Measurements from ENCODE around the gene INSYN2B.

Gene INSYN2B

DNA sequence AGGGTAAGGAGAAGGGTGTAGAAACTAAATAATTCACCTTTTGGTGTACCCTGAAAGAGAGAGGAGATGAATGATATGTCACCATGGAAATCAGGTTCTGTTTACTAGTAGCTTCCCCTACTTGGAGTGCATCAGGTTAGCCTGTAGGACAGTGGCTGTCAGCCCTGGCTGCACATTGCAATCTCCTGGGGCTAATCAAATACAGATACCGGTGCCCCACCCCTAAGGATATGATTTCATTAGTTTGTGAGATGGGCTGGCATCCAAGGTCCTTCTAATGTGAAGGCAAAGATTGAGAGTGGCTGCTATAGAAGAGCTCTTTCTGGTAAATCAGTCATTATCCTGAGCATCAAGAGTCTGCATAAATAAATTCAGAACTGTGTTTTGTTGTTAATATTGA is 47.2 kb downstream of the INSYN2B start:
- DNase-seq (ENCODE audit: low spot score) = no peak

DNA sequence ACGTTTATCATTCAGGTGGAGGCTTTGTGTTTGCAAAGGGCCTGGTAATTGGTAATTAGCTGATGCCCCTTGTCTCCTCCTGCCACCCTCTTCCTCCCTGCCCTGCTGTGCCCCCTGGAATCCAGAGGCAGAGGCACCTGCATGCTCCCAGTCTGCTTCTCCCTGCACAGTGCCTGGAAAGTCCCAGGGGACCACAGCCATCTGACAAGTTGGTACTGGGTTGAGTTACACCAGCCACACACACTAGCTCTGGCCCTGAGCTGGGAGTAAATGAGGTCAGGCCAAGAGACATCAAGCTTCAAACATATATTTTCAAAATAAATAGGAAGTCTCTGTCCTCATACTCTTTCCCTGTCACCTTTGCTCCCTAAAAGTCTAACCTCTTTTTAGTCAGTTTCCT is 56.3 kb downstream of the INSYN2B start:
- DNase-seq (ENCODE audit: low spot score) = no peak

DNA sequence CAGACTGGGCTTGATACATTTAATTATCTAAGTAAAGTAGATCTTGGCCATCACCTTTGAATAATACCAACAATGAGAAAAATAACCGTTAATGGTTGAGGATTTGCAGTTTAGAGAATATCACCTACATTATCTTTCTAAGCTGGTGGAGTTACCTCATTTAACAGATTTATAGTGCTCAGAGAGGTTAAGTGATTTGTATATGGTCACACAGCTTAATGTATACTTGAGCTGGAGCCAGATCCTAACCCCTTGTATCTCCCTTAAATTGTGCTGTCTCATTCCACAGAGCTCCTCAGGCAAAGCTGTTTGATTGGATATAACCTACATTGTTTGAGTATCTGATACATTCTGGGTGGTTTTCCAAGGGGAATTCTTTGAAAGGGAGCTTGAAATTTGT is 57.8 kb downstream of the INSYN2B start:
- DNase-seq (ENCODE audit: low spot score) = no peak

DNA sequence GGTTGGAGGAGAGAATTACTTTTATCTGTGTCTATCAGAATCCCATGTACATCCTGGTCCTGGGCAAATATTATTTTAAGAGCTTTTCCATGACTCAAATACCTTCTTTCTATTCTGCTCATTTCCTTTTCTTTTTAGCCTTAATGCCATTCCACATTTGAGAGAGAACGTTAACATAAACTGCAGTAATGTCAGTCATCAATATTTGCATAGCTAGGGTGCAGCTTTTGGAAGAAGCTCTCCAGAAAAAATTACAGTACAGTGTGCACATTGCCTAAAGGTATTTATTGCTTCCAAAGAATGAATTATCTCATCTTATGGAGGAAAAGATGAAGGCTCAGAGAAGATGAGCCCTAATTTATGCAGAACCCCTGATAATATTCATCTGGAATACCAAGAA is 58.3 kb downstream of the INSYN2B start:
- no peak for DNase-seq (ENCODE audit: low spot score)

DNA sequence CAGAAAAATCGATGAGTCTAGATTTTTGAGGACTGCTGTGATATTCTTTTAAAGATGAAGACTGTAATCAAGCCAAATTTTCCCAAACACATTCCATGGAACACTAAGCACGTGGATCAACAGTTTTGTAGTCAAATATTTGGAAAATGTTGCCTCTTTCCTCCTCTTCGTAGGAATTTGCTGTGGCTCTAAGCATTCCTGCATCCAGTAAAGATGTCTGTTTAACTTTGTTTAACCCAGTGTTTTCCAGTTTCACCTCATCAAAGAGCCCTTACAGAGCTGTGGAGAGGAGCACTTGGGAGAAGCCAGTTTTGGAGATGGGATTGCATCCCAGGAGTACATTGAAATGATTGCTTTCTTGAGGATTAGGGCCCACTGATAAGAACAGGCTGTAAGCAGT is 58.9 kb downstream of the INSYN2B start:
- no peak for DNase-seq (ENCODE audit: low spot score)

DNA sequence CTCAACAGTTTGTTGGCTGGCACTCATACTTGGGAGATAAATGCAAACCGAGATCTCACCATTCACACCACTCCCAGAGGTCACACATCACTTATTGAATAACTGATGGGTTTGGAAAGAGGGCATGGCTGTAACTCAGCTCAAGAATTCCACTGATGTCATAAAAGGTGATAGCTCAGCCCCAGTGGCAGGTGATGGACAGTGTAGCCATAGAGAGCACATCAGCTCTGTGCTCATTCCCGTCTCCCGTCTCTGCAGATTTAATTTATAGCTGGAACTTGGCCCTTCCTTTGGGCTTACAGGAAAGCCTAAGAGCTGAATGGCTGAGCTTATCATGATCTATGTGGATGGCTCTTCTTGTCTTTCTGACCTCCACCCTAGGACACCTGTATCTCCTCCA is 59.8 kb downstream of the INSYN2B start:
- DNase-seq (ENCODE audit: low spot score) = no peak

DNA sequence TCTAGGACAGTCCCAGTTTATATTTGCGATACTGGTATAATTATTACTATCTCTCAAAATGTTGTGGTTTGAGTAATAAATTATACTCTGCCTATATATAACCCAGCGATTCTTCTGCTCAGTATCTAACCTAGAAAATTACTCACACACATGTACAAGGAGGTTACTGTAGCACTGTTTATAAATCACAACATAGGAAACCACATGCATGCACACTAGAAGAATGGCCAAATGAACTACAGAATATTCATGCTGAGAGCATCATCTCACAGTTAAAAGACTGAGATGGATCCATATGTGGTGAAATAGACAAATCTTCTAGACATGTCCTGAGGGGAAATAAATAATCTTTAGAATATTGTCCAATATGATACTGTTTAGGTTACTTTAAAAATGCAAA is 62.1 kb downstream of the INSYN2B start:
- DNase-seq (ENCODE audit: low spot score) = no peak

DNA sequence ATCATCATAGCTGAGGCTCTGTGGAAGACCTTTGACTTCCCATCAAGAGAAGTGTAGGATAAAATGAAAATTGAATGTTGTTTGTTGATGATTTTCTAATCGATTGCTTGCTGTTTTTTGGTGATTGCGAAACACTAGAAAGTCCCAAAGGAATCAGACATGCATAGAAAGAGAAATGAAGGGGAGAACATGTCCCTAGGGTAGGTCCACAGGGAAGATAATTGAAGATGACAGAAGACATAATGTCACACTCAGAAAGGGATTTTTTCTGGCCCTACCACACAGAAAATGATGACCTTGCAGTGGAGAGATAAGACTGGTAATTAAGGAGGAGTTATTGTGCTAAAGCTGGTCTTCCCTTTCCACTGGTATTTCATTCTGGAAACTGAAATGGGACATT is 62.8 kb downstream of the INSYN2B start:
- no peak for DNase-seq (ENCODE audit: low spot score)

DNA sequence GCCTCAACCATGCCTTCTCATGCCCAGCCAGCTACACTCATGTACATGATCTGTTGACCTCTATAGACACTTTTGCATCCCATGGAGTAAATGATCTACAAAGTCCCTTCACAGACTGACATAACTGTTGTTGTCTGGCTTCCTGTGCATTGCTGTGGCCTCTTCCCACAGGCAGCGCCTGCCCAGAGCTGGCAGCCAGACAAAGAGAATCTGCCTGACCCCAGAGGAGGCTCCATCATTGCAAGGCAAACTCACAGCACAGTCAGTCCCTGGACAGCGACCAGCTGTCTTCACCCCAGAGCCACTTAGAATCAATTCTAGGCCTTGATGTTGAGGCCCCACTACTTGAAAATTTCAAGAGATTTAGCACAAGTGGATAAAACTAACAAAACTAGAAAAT is 65.5 kb downstream of the INSYN2B start:
- DNase-seq (ENCODE audit: low spot score) = no peak

DNA sequence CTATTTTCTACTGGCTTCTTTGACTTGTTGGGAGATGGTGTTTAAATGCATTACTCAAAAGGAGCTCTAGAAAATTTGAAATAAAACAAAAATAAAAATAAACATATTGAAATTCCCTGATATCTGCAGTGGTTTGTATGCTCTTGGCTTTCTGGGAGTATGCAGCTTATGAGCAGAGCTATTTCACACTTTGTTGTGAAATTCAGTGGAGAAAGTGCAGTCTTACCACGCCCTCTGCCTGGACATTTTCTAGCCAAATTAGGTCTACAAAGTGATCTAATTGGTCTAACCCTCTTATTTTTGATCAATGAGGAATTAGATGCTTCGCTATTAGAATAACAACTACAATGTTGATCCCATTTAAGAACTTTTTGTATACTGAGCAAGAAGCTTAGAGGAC is 66.8 kb downstream of the INSYN2B start:
- no peak for DNase-seq (ENCODE audit: low spot score)

DNA sequence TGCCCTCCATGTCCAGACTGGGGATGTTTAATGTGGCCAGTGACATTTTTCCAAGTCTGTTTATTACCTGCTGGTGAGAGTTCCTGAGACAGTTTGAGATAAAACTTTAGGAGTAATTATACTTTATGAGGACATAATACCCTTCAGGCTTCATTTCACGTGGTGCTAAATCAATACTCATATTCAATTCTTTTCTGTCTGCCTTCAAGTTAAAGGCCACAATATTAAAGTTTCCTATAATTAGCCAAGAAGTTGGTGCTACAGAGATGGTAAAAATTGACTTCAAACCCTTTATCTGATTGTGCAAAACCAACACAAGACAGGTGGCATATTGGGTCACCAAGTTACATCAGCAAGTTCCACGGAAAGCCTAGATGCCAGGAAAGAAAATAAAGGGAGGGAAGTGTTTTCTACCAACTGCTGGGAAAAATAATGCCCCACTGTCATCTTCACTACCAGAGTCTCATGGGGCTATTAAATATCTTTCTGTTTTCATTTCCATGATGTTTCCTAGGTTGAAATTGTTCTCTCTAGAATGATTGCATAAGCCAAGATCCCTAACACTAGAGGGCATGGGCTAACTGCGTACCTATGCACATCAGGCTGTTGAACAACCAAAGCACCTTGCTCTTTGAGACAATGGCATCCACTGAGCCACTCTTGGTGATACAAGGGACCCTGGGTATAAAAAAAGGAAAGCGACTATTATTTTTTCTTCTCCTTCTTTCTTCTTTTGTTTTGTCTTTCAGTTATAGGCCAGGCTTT is 68.7 kb downstream of the INSYN2B start:
- DNase-seq (ENCODE audit: low spot score) = no peak

DNA sequence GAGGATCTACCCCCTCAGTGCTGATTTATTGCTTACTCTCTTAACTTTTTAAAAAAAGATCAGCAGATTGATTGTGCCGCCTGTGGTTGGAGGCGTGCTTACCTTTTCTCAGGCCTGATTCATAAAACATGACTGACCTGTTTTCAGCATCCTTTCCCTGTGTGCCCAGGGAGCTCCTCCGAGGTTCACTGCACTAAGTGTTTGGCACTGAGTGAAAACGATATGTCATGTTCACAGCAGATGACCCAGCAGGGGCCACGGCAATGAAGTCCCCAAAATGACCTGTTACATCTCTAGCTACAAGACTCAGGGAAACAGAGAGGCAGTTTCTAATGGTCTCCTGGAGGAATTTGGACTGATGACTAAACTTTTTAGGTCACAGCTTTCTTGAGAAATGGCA is 69.9 kb downstream of the INSYN2B start:
- DNase-seq (ENCODE audit: low spot score) = no peak

DNA sequence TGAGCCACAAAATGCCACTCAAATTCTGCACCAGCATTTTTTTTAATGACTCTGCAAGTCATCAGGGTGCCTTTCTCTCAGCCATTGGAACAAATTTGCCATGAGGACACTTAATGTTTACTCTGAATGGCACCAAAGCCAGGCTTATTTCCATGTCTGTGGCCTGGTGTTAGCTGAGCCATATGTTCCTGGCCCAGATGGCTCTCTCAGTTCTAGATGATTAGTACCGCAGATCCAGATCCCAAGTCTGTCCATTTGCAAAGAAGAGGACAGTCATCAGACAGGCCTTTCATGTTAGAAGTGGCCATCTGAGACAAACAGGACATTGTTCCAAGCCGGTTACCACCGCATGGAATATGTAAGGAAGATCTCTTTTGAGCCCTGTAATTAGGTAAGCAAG is 70.3 kb downstream of the INSYN2B start:
- no peak for DNase-seq (ENCODE audit: low spot score)

DNA sequence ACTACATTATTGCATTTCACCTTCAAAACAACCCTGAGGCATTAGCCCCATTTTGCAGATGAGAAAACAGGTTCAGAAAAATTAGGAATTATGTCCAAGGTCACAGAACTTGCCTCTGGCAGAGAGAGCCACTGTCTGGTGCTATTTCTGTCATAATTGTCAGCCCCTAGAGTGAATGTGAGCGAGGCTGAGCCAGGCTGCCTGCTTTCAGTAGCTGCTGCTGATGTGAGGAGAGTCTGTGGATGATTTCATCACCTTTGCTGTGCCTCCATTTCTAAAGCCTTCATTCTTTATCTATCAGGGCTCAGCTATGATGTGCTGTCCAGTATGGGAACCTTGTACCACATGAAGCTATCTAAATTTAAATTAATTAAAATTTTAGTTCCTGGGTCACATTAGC is 71.4 kb downstream of the INSYN2B start:
- DNase-seq (ENCODE audit: low spot score) = no peak

DNA sequence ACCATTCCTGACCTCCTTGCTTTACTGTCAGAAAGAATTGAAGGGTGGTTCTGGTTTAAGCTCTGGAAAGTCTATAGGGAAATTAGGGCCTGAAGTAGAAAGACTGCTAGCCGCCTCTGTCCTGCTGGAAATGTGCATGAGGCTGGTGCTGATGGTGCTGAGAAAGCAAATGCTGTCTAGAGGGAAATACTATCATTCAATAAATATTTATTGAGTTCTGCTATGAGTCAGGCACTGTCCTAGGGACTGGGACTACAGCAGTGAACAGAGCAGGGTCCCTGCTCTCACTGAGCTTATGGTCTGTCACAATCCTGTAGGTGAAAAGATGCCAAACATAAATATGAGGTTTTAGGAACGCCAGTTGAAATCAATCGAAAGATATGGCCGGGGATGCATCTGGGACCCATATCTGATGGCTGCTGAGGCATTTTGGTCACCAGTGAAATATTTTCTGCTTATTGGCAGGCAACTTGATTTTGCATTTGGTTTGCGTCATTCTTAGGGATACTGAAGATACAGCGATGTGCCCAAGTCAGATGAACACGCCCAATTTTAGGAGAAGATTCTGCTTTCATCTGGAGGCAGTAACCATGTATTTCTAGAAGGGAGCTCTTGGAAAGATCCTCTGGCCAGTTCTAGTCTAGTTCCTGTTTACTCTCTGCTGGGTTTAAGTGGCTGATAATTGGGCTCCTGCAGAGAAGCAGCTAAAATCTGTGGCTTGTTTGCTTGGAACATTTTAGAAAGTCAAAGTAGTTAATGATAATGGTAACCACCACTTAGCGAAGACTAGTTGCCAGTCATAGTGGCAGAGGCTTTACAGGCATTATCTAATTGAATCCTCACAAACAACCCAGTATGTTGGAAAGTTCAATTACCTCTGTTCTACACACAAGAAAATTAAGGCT is 73.3 kb downstream of the INSYN2B start:
- DNase-seq (ENCODE audit: low spot score) = no peak

DNA sequence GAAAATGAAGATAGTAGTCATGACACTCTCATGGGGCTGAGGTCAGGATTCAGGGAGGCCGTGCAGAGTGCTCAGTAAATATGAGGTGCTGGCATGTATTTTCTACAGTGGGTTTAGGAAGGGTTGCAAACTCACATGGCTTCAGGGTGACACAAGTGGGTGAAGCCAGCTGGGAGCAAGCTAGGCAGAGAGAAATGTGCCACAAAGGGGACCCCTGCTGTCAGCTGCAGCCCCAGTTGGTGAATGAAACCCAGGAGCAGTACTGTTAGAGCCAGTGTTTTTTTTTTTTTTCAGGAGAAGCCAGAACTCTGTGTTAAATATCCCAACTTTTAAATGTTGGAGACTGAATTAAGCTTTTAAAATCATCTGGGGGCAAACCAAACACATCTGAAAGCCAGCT is 75.3 kb downstream of the INSYN2B start:
- DNase-seq (ENCODE audit: low spot score) = no peak

DNA sequence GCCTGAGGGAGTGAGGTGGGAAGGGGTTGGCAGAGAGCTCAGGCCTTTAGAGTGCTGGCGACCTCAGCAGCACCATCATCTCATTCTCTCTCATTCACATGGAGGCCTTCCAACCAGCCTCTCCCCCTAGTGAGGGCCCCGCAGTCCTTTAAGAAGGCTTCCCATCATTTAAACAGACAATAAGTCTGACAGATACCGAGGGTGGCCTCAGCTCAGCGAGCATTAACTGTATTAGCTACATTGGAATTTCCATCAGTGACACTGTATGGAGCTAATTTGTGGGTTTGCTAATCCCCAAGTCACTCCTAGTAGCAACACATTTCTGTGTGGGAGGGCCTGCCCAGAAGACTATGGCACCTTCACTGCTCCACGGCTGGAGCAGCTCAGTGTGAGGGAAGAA is 75.8 kb downstream of the INSYN2B start:
- no peak for DNase-seq (ENCODE audit: low spot score)

DNA sequence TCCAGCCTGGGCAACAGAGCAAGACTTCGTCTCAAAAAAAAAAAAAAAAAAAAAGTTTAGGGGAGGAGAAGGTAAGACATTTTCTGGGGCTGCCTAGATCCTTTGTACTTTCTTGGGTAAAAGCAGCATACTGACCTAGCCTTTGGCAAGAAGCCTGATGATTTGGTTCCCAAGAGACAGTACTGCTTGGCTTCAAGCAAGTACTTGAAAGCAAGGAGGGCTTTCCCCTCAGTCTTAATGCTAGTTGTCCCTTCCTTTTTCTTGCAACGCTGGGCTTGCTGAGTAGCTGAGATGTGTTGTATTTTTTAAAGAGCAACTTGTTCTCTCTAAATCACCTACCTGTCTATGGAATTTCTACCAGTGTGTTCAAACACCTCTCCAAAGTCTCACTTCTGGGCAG is 76.2 kb downstream of the INSYN2B start:
- no peak for DNase-seq (ENCODE audit: low spot score)

DNA sequence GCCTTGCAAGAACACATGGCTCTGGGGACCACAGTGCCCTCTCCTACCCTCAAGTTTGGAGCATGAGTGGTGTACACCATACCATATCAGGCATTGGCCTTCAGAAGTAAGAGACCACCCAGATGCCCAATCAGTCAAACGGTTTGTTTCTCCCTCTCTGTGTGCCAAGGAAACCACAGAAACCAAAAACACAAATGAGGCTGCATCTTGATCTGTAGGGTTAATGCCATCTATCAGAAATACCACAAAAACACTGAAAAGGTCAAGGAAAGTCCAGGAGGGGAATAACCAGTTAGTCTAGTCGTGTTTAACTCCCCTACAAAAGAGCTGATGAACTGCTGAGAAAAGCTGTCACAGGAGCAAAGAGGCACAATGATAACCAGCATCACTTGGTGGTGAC is 78.4 kb downstream of the INSYN2B start:
- no peak for DNase-seq (ENCODE audit: low spot score)

DNA sequence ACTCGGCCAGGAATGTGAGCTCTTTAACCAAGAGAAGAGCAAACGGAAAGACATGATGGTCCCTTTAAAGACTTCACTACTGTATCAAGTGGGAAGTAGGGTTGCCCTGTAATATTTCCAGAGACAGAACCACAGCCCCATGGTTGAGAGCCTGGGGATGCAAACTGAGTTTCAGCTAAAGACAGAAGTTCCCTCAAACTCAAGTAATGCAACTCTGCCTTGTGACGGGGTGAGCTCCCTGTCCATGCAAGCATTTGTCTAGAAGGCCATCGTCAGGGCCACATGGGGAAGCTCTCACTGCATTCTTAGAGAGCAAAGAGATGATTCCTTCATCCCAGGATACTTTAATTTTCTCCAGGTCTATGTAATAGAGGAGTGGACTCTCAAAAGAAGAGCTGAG is 82.8 kb downstream of the INSYN2B start:
- DNase-seq (ENCODE audit: low spot score) = no peak

DNA sequence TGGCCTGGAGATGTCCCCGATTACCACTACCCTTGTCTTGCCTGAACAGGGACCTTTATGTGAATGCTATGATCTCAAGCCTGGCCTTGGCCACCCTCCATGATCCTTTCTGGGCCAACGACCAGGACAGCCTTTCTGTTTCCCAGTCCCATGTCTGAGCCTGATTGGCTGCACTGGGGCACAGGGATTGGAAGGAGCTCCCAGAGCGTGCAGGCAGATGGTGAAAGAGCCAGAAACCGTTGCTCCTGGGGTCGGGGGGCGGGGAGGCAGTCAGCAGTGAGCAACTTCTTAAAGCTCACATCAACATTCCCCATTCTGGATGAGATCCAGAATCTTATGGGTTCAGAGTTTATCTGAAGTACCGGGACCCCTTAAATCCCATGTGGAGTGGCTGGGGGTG is 84.4 kb downstream of the INSYN2B start:
- DNase-seq (ENCODE audit: low spot score) = no peak

DNA sequence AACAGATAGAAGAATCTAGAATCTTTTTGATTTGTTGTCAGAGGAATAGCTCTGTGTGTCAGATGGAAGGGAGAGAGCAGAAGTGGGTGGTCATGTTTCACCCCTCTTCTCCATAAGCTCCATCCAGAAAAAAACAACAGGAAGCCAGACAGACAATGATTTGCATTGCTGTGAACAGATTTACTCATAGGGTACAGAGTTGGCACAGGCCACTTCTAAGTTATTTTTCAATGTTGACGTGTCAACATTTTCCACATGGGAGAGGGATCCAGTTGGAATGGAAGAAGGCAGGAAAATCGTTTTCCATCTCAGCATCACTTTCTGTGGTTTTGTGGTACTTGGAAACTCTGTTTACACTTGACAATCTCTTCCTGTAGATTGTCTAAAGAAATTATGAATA is 86.7 kb downstream of the INSYN2B start:
- no peak for DNase-seq (ENCODE audit: low spot score)

DNA sequence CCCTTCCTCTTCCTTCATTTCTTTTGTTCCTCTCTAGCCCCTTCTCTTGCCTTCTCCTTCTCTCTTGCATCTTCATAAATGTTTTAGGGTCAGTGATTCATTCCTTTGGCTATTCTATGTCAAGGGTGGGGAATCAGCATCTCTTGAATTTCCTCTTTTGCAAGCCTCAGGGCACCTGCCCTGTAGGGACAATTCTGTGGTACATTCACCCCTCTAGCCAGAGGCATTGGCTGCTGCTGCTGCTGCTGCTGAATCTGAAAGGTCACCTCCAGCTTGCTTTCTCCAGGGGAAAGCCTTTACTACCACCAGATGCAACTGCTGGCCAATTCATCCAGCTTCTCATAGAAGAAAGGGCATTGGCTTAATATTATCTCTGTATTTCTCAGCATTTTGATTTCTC is 87.3 kb downstream of the INSYN2B start:
- DNase-seq (ENCODE audit: low spot score) = no peak

DNA sequence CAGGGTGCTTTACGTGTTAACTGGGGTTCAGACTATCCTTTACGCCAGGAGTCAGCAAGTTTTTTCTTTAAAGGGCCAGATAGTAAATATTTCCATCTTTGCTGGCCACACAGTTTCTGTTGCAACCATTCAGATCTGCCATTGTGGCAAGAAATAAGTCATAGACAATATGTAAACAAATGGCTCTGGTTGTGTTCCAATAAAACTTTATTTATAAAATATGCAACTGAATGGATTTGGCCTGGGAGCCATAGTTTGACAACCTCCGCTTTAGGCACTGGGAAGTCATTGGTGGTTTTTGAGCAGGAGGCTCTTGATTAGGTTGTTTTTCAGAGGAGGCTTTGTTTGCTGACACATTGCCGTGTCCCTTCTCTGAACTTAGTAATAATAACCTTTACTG is 90.7 kb downstream of the INSYN2B start:
- no peak for DNase-seq (ENCODE audit: low spot score)
